NCI-H2227 (cell line): ENCODE measurements around the gene PLLP.

Experiments used
- DNase-seq: peaks from one replicate; lab custom pipeline; 2025; ENCODE audit not compliant: unreplicated experiment; lab: John Stamatoyannopoulos, UW

The PLLP gene, protein sequence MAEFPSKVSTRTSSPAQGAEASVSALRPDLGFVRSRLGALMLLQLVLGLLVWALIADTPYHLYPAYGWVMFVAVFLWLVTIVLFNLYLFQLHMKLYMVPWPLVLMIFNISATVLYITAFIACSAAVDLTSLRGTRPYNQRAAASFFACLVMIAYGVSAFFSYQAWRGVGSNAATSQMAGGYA

DNA sequence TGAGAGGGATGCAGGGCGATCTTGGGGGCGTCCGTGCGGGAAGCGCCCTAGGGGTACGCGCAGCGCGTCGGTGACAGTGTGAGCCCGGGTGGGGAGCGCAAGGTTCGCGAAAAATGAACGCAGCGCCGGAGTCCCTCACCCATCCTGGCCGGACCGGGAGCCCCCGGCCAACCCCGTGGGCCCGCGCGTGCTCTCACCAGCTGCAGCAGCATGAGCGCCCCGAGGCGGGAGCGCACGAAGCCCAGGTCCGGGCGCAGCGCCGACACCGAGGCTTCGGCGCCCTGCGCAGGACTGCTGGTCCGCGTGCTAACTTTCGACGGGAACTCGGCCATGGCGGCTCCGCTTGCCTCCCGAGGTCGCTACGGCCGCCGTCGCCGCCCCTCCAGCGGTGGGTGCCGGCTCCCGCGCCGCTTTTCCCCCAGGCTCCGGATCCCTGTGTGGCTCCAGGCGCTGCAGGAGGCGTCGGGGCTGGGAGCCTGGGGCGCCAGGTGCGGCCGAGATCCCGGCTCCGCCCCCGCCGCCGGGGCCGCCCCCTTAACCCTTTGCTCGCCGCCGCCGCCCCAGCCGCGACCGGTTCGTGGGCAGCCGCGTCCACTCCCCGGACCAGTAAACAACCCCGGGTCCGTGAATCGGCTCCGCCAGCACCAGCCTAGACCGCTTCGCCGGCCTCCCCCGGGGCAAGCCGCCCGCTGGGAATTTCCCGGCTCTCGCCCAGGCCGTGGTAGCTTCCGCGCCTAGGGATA is at the start of gene PLLP:
TSS of gene PLLP (minus strand) at position 464 of the 743 bp plus-strand sequence. CDS start at position 332, 132 bp downstream.
- DNase-seq, result peak; percentile 60

DNA sequence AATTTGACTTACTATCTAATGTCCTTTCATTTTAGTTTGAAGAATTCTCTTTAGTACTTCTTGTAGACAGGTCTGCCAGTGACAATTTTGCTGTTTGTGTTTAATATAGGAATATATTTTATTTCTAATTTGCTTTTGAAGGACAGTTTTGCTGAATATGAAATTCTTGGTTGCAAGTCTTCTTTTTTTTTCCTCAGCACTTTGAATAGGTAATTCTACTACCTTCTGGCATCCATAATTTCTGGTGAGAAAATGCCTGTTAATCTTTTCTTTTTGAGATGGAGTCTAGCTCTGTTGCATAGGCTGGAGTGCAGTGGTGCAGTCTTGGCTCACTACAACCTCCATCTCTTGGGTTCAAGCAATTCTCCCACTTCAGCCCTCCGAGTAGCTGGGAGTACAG is 48.9 kb upstream of the PLLP start:
- no peak for DNase-seq

- DNase-seq, result no peak
Observed at GRCh38 chr16:57331355-57331754, 46.9 kb upstream of the PLLP start.

- DNase-seq, result no peak
Observed at GRCh38 chr16:57329718-57330327, 45.4 kb upstream of the PLLP start.

DNA sequence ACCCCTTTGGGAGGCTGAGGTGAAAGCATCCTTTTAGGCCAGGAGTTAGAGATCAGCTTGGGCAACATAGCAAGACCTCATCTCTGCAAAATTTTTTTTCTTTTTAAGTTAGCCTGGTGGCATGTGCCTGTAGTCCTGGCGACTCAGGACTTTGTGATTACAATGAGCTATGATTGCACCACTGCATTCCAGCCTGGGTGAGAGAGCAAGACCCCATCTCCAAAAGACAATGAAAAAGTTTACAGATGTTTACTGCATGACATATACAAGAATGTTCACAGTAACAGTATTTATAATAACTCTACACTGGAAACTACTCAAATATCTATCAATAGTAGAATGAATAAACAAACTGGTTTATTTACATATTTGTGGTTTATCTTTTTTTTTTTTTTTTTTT is 41.0 kb upstream of the PLLP start:
- no peak for DNase-seq

GRCh38 chr16:57324749-57325148 is 40.3 kb upstream of the PLLP start:
- DNase-seq, result no peak

DNA sequence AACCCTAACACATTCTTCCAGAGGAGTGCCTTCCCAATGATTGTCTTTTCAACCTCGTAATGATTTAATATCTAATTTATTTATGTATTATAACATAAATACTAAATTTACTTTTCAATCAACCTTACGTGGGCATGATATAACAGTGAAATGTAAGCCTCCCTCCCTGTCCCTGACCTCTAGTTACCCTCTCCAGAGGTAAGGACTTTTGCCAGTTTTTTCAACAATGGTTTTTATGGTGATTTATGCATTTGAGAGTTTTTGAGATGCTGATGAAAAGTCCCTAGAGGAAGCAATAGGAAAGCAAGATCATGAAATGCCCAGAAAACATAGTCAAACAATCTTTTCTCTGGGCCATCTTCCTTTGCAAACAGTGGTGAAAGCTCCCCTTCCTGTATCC is 35.2 kb upstream of the PLLP start:
- DNase-seq, result no peak

GRCh38 chr16:57318240-57318970 is 33.9 kb upstream of the PLLP start:
- DNase-seq, result no peak

- DNase-seq, result no peak
Observed at GRCh38 chr16:57316390-57317017, 32.0 kb upstream of the PLLP start.

DNA sequence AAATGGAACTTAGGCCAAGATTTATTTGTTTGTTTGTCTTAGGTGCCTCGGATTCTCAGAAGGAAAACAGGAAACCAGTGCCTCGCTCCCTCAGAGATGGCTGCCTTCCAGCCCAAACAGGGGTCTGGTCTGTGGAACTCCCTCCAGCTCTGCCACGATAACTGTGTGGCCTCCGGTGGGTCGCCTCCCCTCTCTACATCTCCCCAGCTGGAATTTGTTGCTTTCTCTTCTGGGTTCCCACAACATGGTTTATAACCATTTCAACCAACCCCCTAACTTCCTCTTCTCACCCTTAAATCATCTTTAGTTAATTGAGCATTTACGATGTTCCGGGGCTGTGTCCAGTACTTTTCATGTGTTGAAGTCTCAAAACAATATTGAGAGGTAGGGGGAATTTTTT is 30.9 kb upstream of the PLLP start:
- DNase-seq, result no peak

GRCh38 chr16:57314161-57314785 is 29.8 kb upstream of the PLLP start:
- no peak for DNase-seq

- no peak for DNase-seq
Observed at GRCh38 chr16:57313509-57313908, 29.0 kb upstream of the PLLP start.

GRCh38 chr16:57310801-57311200 is 26.3 kb upstream of the PLLP start:
- DNase-seq, result no peak

GRCh38 chr16:57308041-57308440 is 23.6 kb upstream of the PLLP start:
- DNase-seq, result no peak

GRCh38 chr16:57307365-57307764 is 22.9 kb upstream of the PLLP start:
- DNase-seq, result no peak

DNA sequence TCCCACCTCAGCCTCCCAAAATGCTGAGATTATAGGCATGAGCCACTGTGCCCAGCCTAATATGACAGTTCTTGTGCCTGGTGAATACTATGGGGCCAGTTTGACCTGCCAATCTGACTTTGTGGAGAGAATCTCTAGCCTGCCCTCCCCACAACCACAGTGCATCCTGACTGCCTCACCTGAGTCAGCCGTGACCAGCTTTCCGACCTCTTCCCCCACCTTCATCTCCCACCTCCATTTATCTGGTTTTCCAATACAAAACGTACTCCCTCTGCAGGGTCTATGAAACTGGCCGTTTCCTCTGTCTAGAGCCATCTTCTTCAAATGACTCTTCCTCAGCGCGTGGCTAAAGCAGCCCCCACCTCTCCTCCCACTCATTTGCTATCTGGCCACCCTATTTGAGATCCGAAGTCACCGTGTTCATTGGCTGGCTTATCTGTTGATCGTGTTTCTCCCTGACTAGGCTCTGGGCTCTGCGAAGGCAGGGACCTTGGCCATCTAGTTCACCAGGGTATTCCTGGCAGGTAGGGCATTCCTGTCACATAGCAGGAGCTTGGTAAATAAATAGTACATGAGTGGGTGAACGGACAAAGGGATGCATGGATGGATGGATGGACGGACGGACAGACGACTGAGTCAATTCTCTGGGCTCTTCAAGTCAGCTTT is 22.3 kb upstream of the PLLP start:
- no peak for DNase-seq

GRCh38 chr16:57305159-57305811 is 20.8 kb upstream of the PLLP start:
- no peak for DNase-seq

DNA sequence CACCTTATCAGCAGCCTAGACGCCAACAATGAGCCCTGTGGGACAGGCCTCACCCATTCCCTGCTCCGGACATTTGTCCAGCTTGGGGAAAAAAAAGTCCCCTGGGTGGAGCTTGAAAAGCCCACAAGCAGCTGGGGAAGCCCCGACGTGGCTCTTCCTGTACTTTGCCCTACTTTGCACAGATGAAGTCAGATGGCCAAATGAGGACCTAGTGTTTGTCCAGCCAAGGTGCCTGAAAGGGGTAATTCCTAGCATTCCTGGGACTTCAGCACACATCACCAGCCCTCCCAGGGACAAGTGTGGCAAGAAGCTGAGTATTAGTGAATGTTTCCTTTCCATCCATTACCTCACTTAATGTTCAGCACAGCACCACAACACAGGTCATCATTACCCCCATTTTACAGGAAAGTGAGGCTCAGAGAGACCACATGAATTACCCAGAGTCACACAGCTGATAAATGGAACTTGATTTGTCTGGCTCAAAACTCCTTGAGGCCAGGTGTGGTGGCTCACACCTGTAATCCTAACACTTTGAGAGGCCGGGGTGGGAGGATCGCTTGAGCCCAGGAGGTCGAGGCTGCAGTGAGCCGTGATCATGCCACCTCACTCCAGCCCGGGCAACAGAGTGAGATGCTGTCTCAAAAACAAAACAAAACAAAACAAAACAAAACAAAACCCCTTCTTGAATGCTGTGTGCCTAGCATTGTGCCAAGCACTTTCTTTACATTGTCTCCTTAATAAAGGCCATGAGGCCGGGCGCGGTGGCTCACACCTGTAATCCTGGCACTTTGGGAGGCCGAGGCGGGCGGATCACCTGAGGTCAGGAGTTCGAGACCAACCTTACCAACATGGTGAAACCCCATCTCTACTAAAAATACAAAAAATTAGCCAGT is 19.9 kb upstream of the PLLP start:
- no peak for DNase-seq

- DNase-seq, result no peak
Observed at GRCh38 chr16:57303910-57304168, 19.4 kb upstream of the PLLP start.
